Tibial artery (tissue), 4 donors: ENCODE data around the gene KLHL22.

Experiments used
- DNase-seq, 2 donors: peaks; one replicate each; pipeline ENCODE4 v3.0.0-alpha.2; 2019
- H3K27ac ChIP-seq, 2 donors: fragments of 200-600 bp; sonication (generic) in 1 of 2; 1 replicate in 1 of 2; 2 replicates in 1 of 2; pipeline ENCODE4 v1.5.1; 2018 to 2019; ENCODE audit warnings: mild to moderate bottlenecking in 1 of 2
- H3K27me3 ChIP-seq, 2 donors: fragments of 200-600 bp; sonication (generic) in 1 of 2; one replicate each; pipeline versions ENCODE4 v1.5.1 to v1.6.0; 2016 to 2019
- H3K36me3 ChIP-seq, 3 donors: fragments of 200-600 bp; sonication (generic) in 2 of 3; one replicate each; pipeline ENCODE4 v1.5.1; 2016 to 2019; ENCODE audit warnings: mild to moderate bottlenecking in 2 of 3
- H3K4me1 ChIP-seq, 4 donors: fragments of 200-600 bp; sonication (generic) in 2 of 4; 1 replicate in 3 of 4; 2 replicates in 1 of 4; pipeline ENCODE4 v1.5.1; 2016 to 2019
- H3K4me3 ChIP-seq, 2 donors: fragments of 200-600 bp; sonication (generic) in 1 of 2; 1 replicate in 1 of 2; 2 replicates in 1 of 2; pipeline ENCODE4 v1.5.1; 2018 to 2019; ENCODE audit warnings: mild to moderate bottlenecking in 2 of 2
- H3K9me3 ChIP-seq, 3 donors: fragments of 200-600 bp; sonication (generic) in 1 of 3; one replicate each; pipeline ENCODE4 v1.5.1; 2016 to 2019
- intact Hi-C: fragments of 100-400 bp; cut with DNase I; formaldehyde crosslinking; loops from one replicate; pipeline ENCODE4 v1.15.0; 2023; ENCODE audit warnings: low total_unique reads
- TF ChIP-seq, protein P1 (sequence below), 2 experiments: fragments of 200-600 bp in 1 of 2; fragments of 450-650 bp in 1 of 2; IDR thresholded peaks; one replicate each; pipeline ENCODE4 v1.5.1; 2017 to 2019; ENCODE audit warnings: antibody characterized with exemption in 2 of 2, mild to moderate bottlenecking in 1 of 2, moderate library complexity in 1 of 2

The KLHL22 gene

DNA sequence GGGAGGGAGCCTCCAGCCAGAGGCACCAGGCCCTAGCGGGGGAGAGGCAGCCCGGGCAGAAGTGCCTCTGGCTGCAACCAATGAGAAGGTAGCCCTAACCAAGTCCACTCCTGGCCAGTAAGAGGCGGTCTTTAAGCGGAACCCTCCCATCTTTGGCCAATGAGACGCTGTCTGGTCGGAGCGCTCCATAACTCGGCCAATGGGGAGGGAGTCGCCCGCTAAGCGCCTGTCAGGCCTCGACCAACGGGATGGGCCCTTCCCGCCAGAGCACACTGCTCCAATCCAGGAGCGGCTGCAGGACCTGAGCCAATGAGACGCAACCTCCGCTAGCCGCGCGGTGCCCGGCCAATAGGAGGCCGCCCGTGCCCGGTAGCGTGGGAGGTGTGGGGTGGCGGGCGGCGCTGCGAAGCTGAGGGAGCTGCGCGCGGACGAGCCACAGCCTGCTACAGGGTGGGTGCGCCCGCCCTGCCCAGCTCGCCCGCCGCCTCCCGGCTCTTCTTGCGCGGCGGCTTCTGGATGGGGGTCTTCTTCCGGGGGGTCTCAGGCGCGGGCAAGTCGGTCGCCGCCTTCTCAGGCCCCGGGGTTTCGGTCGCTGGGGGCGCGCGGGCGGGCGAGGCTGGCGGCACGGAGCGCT, 70.5 kb downstream of the KLHL22 start:
- Histone ChIP-seq H3K4me3 (no peak overlapping the region), H3K4me1 (peaks cover 0 to 41% (median 21%) of the 10 kb centered on the region in 4 donors), H3K27me3 (no peaks in the 10 kb centered on the region), H3K36me3 (peaks cover 14 to 50% (median 46%) of the 10 kb centered on the region in 3 donors), H3K27ac (peak overlapping the region; percentile 51 to 55), H3K9me3 (no peaks in the 10 kb centered on the region)
- intact Hi-C loops = loop anchor here (10.0 kb wide), 1 partner anchor 150 kb away; no protein-coding TSS in a partner anchor
- TF ChIP-seq, protein P1, sequence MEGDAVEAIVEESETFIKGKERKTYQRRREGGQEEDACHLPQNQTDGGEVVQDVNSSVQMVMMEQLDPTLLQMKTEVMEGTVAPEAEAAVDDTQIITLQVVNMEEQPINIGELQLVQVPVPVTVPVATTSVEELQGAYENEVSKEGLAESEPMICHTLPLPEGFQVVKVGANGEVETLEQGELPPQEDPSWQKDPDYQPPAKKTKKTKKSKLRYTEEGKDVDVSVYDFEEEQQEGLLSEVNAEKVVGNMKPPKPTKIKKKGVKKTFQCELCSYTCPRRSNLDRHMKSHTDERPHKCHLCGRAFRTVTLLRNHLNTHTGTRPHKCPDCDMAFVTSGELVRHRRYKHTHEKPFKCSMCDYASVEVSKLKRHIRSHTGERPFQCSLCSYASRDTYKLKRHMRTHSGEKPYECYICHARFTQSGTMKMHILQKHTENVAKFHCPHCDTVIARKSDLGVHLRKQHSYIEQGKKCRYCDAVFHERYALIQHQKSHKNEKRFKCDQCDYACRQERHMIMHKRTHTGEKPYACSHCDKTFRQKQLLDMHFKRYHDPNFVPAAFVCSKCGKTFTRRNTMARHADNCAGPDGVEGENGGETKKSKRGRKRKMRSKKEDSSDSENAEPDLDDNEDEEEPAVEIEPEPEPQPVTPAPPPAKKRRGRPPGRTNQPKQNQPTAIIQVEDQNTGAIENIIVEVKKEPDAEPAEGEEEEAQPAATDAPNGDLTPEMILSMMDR (IDR thresholded peaks at IDR 0.05) = no peak
- no peak for DNase-seq

DNA sequence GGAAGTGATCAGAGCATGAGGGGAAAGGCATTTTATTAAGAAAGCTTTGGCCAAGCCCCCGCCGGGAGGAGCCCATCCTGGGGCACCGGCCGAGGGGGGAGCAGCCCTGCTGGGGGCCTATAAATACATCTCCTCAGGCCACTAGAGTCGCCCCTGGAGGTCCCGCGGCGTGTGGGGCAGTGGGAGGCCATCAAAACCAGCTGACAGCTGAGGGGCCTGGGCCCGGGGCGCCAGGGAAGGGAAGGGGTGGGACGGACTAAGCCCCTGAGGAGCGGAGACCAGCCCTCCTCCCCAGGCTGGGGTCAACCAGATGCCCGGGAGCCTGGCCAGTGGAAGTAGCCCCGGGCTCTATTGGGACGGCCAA, 71.0 kb downstream of the KLHL22 start:
- Histone ChIP-seq H3K4me1 (peaks cover 0 to 40% (median 21%) of the 10 kb centered on the region in 4 donors), H3K27me3 (no peaks in the 10 kb centered on the region), H3K4me3 (no peak overlapping the region), H3K9me3 (no peaks in the 10 kb centered on the region), H3K27ac (peak overlapping the region; percentile 51 to 55), H3K36me3 (peaks cover 12 to 46% (median 41%) of the 10 kb centered on the region in 3 donors)
- TF ChIP-seq, protein P1 (IDR thresholded peaks at IDR 0.05) = no peak
- intact Hi-C loops = loop anchor here (10.0 kb wide), 1 partner anchor 150 kb away; no protein-coding TSS in a partner anchor
- no peak for DNase-seq

DNA sequence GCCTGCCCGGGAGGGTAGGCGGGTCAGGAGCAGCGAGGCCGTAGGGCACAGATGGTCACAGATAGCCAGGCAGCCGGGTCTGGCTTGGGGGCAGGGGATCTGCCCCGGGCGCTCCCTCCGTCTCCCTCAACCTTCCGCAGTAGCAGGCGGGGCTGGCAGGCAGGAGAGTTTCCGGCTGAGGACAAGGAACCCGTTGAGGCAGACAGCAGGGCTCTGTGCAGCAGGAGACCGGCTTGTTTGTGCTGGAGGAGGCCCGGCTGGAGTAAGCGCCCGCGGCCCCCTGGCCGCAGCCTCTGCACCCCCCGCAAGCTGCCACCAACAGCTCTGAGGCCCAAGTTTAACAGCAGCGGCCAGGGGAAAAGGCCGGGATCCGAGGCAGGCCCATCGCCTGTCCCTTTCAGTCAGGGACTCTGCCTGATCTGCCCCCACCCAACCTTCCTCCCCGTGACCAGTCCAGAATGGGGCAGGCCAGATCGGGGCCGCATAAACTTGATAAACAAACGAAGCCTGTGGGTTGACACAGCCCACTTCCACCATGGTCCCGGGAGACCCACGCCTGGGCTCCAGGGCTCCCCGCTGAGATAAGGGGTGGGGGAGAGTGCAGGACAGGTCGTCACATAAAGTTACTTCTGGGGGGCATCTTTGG, 71.6 kb downstream of the KLHL22 start:
- intact Hi-C loops = loop anchor here (10.0 kb wide), 1 partner anchor 151 kb away; no protein-coding TSS in a partner anchor
- H3K4me3 ChIP-seq = no peak overlapping the region
- no peaks in the 10 kb centered on the region for H3K27me3 ChIP-seq
- peaks cover 0 to 40% (median 21%) of the 10 kb centered on the region in 4 donors for H3K4me1 ChIP-seq
- H3K36me3 ChIP-seq = peaks cover 7 to 41% (median 36%) of the 10 kb centered on the region in 3 donors
- H3K27ac ChIP-seq = peak overlapping the region; percentile 51 to 55
- no peaks in the 10 kb centered on the region for H3K9me3 ChIP-seq
- TF ChIP-seq, protein P1 (IDR thresholded peaks at IDR 0.05) = no peak
- DNase-seq = no peak

- TF ChIP-seq, protein P1 (IDR thresholded peaks at IDR 0.05) = no peak
- peaks cover under 1 to 33% (median 29%) of the 10 kb centered on the region in 3 donors for H3K36me3 ChIP-seq
- no peaks in the 10 kb centered on the region for H3K27me3 ChIP-seq
- intact Hi-C loops = loop anchor here (10.0 kb wide), 1 partner anchor 152 kb away; no protein-coding TSS in a partner anchor
- peak; percentile 63 to 89 for DNase-seq
- H3K9me3 ChIP-seq = no peaks in the 10 kb centered on the region
- peak overlapping the region; percentile 51 to 55 for H3K27ac ChIP-seq
- no peak overlapping the region for H3K4me3 ChIP-seq
- peaks cover 0 to 43% (median 23%) of the 10 kb centered on the region in 4 donors for H3K4me1 ChIP-seq
Observed at GRCh38 chr22:20423008-20423905, 72.3 kb downstream of the KLHL22 start.

GRCh38 chr22:20422271-20423007, 73.2 kb downstream of the KLHL22 start:
- TF ChIP-seq, protein P1 (IDR thresholded peaks at IDR 0.05) = no peak
- H3K9me3 ChIP-seq = no peaks in the 10 kb centered on the region
- peaks cover 0 to 44% (median 23%) of the 10 kb centered on the region in 4 donors for H3K4me1 ChIP-seq
- H3K36me3 ChIP-seq = peaks cover 0 to 25% (median 24%) of the 10 kb centered on the region in 3 donors
- H3K27ac ChIP-seq = peak overlapping the region; percentile 51 to 55
- intact Hi-C loops = loop anchor here (10.0 kb wide), 1 partner anchor 152 kb away; no protein-coding TSS in a partner anchor
- no peaks in the 10 kb centered on the region for H3K27me3 ChIP-seq
- H3K4me3 ChIP-seq = no peak overlapping the region
- no peak for DNase-seq
